ENCODE data around the gene CELSR1. TPM values are rescaled to one million over a fixed set of nuclear protein-coding genes. Genes with fewer than 3 reads are reported as not detected.

CELSR1 gene
- total and polyA plus RNA-seq, 2 donors from 2014 or later = 15.7 to 49.9 TPM

- no peaks in the 10 kb centered on the region for H3K36me3 ChIP-seq (ENCODE audit: control insufficient read depth in 2 of 3, insufficient read depth in 3 of 3, low read length in 3 of 3)
- H3K27me3 ChIP-seq (ENCODE audit: control insufficient read depth, insufficient read depth, low read length) = no peaks in the 10 kb centered on the region
- no peak overlapping the region for H3K4me3 ChIP-seq (ENCODE audit: low read length in 3 of 3)
- intact Hi-C loops (cut with DNase I) = no loop called here
- TF ChIP-seq CTCF (IDR thresholded peaks at IDR 0.05; ENCODE audit: borderline replicate concordance, extremely low read depth, insufficient read depth) = no peak
- H3K9me3 ChIP-seq (ENCODE audit: control insufficient read depth in 2 of 3, insufficient read depth in 1 of 3, low read length in 3 of 3) = peaks cover 0 to 4% (median 0%) of the 10 kb centered on the region in 3 donors
- peaks cover 0 to 30% (median 15%) of the 10 kb centered on the region in 3 donors for H3K4me1 ChIP-seq (ENCODE audit: control insufficient read depth in 2 of 3, insufficient read depth in 2 of 3, low read depth in 1 of 3, low read length in 3 of 3)
- FAIRE-seq = no peak
- DNase-seq = peak in 1 of 5 donors; percentile 72
- no peak overlapping the region for H3K27ac ChIP-seq (ENCODE audit: low read depth in 2 of 2, low read length in 2 of 2)
- no peak overlapping the region for H3K9ac ChIP-seq (ENCODE audit: low read length in 3 of 3)
These were observed 37.1 kb upstream of the CELSR1 start for GRCh38 chr22:46574438-46574992.

GRCh38 chr22:46573781-46574437 lies 36.5 kb upstream of the CELSR1 start:
- no peak overlapping the region for H3K9ac ChIP-seq (ENCODE audit: low read length in 3 of 3)
- intact Hi-C loops (cut with DNase I) = no loop called here
- TF ChIP-seq CTCF (IDR thresholded peaks at IDR 0.05; ENCODE audit: borderline replicate concordance, extremely low read depth, insufficient read depth) = no peak
- no peak overlapping the region for H3K27ac ChIP-seq (ENCODE audit: low read depth in 2 of 2, low read length in 2 of 2)
- peaks cover 0 to 25% (median 13%) of the 10 kb centered on the region in 3 donors for H3K4me1 ChIP-seq (ENCODE audit: control insufficient read depth in 2 of 3, insufficient read depth in 2 of 3, low read depth in 1 of 3, low read length in 3 of 3)
- FAIRE-seq = no peak
- no peaks in the 10 kb centered on the region for H3K27me3 ChIP-seq (ENCODE audit: control insufficient read depth, insufficient read depth, low read length)
- no peaks in the 10 kb centered on the region for H3K36me3 ChIP-seq (ENCODE audit: control insufficient read depth in 2 of 3, insufficient read depth in 3 of 3, low read length in 3 of 3)
- peaks cover 0 to 4% (median 0%) of the 10 kb centered on the region in 3 donors for H3K9me3 ChIP-seq (ENCODE audit: control insufficient read depth in 2 of 3, insufficient read depth in 1 of 3, low read length in 3 of 3)
- peak in 1 of 5 donors; percentile 66 for DNase-seq
- no peak overlapping the region for H3K4me3 ChIP-seq (ENCODE audit: low read length in 3 of 3)

GRCh38 chr22:46572911-46573780 lies 35.7 kb upstream of the CELSR1 start:
- DNase-seq = peak in 1 of 5 donors; percentile 53
- no peak for FAIRE-seq
- H3K4me3 ChIP-seq (ENCODE audit: low read length in 3 of 3) = no peak overlapping the region
- TF ChIP-seq CTCF (IDR thresholded peaks at IDR 0.05; ENCODE audit: borderline replicate concordance, extremely low read depth, insufficient read depth) = no peak
- H3K36me3 ChIP-seq (ENCODE audit: control insufficient read depth in 2 of 3, insufficient read depth in 3 of 3, low read length in 3 of 3) = no peaks in the 10 kb centered on the region
- H3K9ac ChIP-seq (ENCODE audit: low read length in 3 of 3) = no peak overlapping the region
- H3K9me3 ChIP-seq (ENCODE audit: control insufficient read depth in 2 of 3, insufficient read depth in 1 of 3, low read length in 3 of 3) = peaks cover 0 to 4% (median 0%) of the 10 kb centered on the region in 3 donors
- H3K27me3 ChIP-seq (ENCODE audit: control insufficient read depth, insufficient read depth, low read length) = no peaks in the 10 kb centered on the region
- H3K4me1 ChIP-seq (ENCODE audit: control insufficient read depth in 2 of 3, insufficient read depth in 2 of 3, low read depth in 1 of 3, low read length in 3 of 3) = peaks cover 0 to 18% (median 6%) of the 10 kb centered on the region in 3 donors
- intact Hi-C loops (cut with DNase I) = no loop called here
- no peak overlapping the region for H3K27ac ChIP-seq (ENCODE audit: low read depth in 2 of 2, low read length in 2 of 2)

Data from kidney (tissue), 14 donors.